ENCODE data around the gene MICAL3.

Gene MICAL3

GRCh38 chr22:17817511-17818065 is 206.8 kb downstream of the MICAL3 start:
- Histone ChIP-seq H3K36me3 (replicated peaks; ENCODE audit: low read depth, low read length) (peaks cover 72% of the 10 kb centered on the region), H3K27me3 (ENCODE audit: low read depth, low read length) (no peaks in the 10 kb centered on the region), H3K4me1 (ENCODE audit: low read length) (no peaks in the 10 kb centered on the region), H3K27ac (ENCODE audit: low read length) (no peak overlapping the region), H3K79me2 (ENCODE audit: low read length) (no peaks in the 10 kb centered on the region), H3K9me3 (ENCODE audit: insufficient read depth, low read length) (no peaks in the 10 kb centered on the region), H3K4me2 (ENCODE audit: low read length) (no peak overlapping the region), H2AFZ (ENCODE audit: low read depth, low read length) (no peak overlapping the region), H3K4me3 (ENCODE audit: low read length) (no peak overlapping the region), H3K9ac (ENCODE audit: low read length) (no peak overlapping the region), H4K20me1 (ENCODE audit: insufficient read depth, low read length) (no peaks in the 10 kb centered on the region)
- TF ChIP-seq EZH2phosphoT487 (IDR thresholded peaks at IDR 0.05; ENCODE audit: low read depth) (no peak), CTCF (IDR thresholded peaks at IDR 0.05; ENCODE audit: low read depth, low read length) (no peak)

- H3K27me3 ChIP-seq (ENCODE audit: low read depth, low read length), result no peaks in the 10 kb centered on the region
- H3K4me1 ChIP-seq (ENCODE audit: low read length), result no peaks in the 10 kb centered on the region
- no peak overlapping the region for H2AFZ ChIP-seq (ENCODE audit: low read depth, low read length)
- TF ChIP-seq EZH2phosphoT487 (IDR thresholded peaks at IDR 0.05; ENCODE audit: low read depth), result no peak
- no peak for TF ChIP-seq CTCF (IDR thresholded peaks at IDR 0.05; ENCODE audit: low read depth, low read length)
- H3K9ac ChIP-seq (ENCODE audit: low read length), result no peak overlapping the region
- no peaks in the 10 kb centered on the region for H4K20me1 ChIP-seq (ENCODE audit: insufficient read depth, low read length)
- no peak overlapping the region for H3K27ac ChIP-seq (ENCODE audit: low read length)
- H3K4me3 ChIP-seq (ENCODE audit: low read length), result no peak overlapping the region
- no peaks in the 10 kb centered on the region for H3K79me2 ChIP-seq (ENCODE audit: low read length)
- no peaks in the 10 kb centered on the region for H3K9me3 ChIP-seq (ENCODE audit: insufficient read depth, low read length)
- no peak overlapping the region for H3K4me2 ChIP-seq (ENCODE audit: low read length)
- H3K36me3 ChIP-seq (replicated peaks; ENCODE audit: low read depth, low read length), result peaks cover 70% of the 10 kb centered on the region
These were observed 207.3 kb downstream of the MICAL3 start for GRCh38 chr22:17817079-17817478.

- no peaks in the 10 kb centered on the region for H4K20me1 ChIP-seq (ENCODE audit: insufficient read depth, low read length)
- no peak overlapping the region for H3K9ac ChIP-seq (ENCODE audit: low read length)
- no peaks in the 10 kb centered on the region for H3K79me2 ChIP-seq (ENCODE audit: low read length)
- peaks cover 70% of the 10 kb centered on the region for H3K36me3 ChIP-seq (replicated peaks; ENCODE audit: low read depth, low read length)
- H3K9me3 ChIP-seq (ENCODE audit: insufficient read depth, low read length), result no peaks in the 10 kb centered on the region
- H3K4me2 ChIP-seq (ENCODE audit: low read length), result no peak overlapping the region
- no peak overlapping the region for H3K27ac ChIP-seq (ENCODE audit: low read length)
- H2AFZ ChIP-seq (ENCODE audit: low read depth, low read length), result no peak overlapping the region
- H3K4me3 ChIP-seq (ENCODE audit: low read length), result no peak overlapping the region
- no peaks in the 10 kb centered on the region for H3K27me3 ChIP-seq (ENCODE audit: low read depth, low read length)
- TF ChIP-seq EZH2phosphoT487 (IDR thresholded peaks at IDR 0.05; ENCODE audit: low read depth) (no peak), CTCF (IDR thresholded peaks at IDR 0.05; ENCODE audit: low read depth, low read length) (no peak)
- H3K4me1 ChIP-seq (ENCODE audit: low read length), result no peaks in the 10 kb centered on the region; the same call in 1 of the 2 replicates
These were observed 207.7 kb downstream of the MICAL3 start for GRCh38 chr22:17816649-17817048.

- Histone ChIP-seq H3K27me3 (ENCODE audit: low read depth, low read length) (no peaks in the 10 kb centered on the region), H3K36me3 (replicated peaks; ENCODE audit: low read depth, low read length) (peaks cover 72% of the 10 kb centered on the region), H3K4me2 (ENCODE audit: low read length) (no peak overlapping the region), H3K27ac (ENCODE audit: low read length) (no peak overlapping the region), H3K4me1 (ENCODE audit: low read length) (peaks cover 8% of the 10 kb centered on the region), H3K79me2 (ENCODE audit: low read length) (no peaks in the 10 kb centered on the region), H4K20me1 (ENCODE audit: insufficient read depth, low read length) (no peaks in the 10 kb centered on the region), H3K4me3 (ENCODE audit: low read length) (no peak overlapping the region), H3K9me3 (ENCODE audit: insufficient read depth, low read length) (no peaks in the 10 kb centered on the region), H2AFZ (ENCODE audit: low read depth, low read length) (no peak overlapping the region), H3K9ac (ENCODE audit: low read length) (no peak overlapping the region)
- TF ChIP-seq EZH2phosphoT487 (IDR thresholded peaks at IDR 0.05; ENCODE audit: low read depth) (no peak), CTCF (IDR thresholded peaks at IDR 0.05; ENCODE audit: low read depth, low read length) (no peak)
These were observed 208.6 kb downstream of the MICAL3 start for GRCh38 chr22:17815703-17816254.

All from OCI-LY3 (cell line).